Trophoblast cell (in vitro differentiated cells and primary cell): ENCODE results near the gene CYP17A1.
A peak's percentile ranks its signal among the peaks of the same experiment; 100 is the strongest.

Source experiments
- DNase-seq, 2 donors: peaks; one replicate each; pipeline ENCODE4 v3.0.0-alpha.2; 2016
- H2AFZ ChIP-seq: 2 replicates; pipeline ENCODE4 v1.6.1; 2013; ENCODE audit warnings: low read length, moderate library complexity, mild to moderate bottlenecking; ENCODE audit not compliant: insufficient read depth, poor library complexity
- H2AK5ac ChIP-seq: 2 replicates; pipeline ENCODE4 v1.6.1; 2013; ENCODE audit warnings: mild to moderate bottlenecking, low read length
- H2BK120ac ChIP-seq: 2 replicates; pipeline ENCODE4 v1.6.1; 2013; ENCODE audit warnings: low read length, mild to moderate bottlenecking, moderate library complexity; ENCODE audit not compliant: insufficient read depth, poor library complexity
- H2BK12ac ChIP-seq: 2 replicates; pipeline ENCODE4 v1.6.1; 2013; ENCODE audit warnings: mild to moderate bottlenecking, low read length, moderate library complexity
- H2BK5ac ChIP-seq: 2 replicates; pipeline ENCODE4 v1.6.1; 2013; ENCODE audit warnings: low read length, low read depth, moderate library complexity, mild to moderate bottlenecking; ENCODE audit not compliant: poor library complexity
- H3K14ac ChIP-seq: 2 replicates; pipeline ENCODE4 v1.6.1; 2013; ENCODE audit warnings: mild to moderate bottlenecking, low read length
- H3K18ac ChIP-seq: 2 replicates; pipeline ENCODE4 v1.6.1; 2013; ENCODE audit warnings: mild to moderate bottlenecking, low read length
- H3K23ac ChIP-seq: 2 replicates; pipeline ENCODE4 v1.6.1; 2013; ENCODE audit warnings: low read length
- H3K27ac ChIP-seq: 2 replicates; pipeline ENCODE4 v1.5.1; 2013; ENCODE audit warnings: low read depth, mild to moderate bottlenecking, inconsistent platforms, low read length, moderate library complexity
- H3K27me3 ChIP-seq: 2 replicates; pipeline ENCODE4 v1.6.1; 2013; ENCODE audit warnings: inconsistent platforms, mild to moderate bottlenecking, low read length, moderate library complexity; ENCODE audit not compliant: insufficient read depth
- H3K36me3 ChIP-seq, 2 experiments: 1 replicate in 1 of 2; 2 replicates in 1 of 2; pipeline ENCODE4 v1.6.1; 2013; ENCODE audit warnings: low read length in 2 of 2, mild to moderate bottlenecking in 2 of 2, moderate library complexity in 1 of 2; ENCODE audit not compliant: insufficient read depth in 2 of 2, control insufficient read depth in 1 of 2
- H3K4ac ChIP-seq: 2 replicates; pipeline ENCODE4 v1.6.1; 2013; ENCODE audit warnings: low read depth, mild to moderate bottlenecking, low read length, moderate library complexity
- H3K4me1 ChIP-seq, 2 experiments: 1 replicate in 1 of 2; 2 replicates in 1 of 2; pipeline ENCODE4 v1.6.1; 2013; ENCODE audit warnings: low read length in 2 of 2, mild to moderate bottlenecking in 2 of 2, moderate library complexity in 1 of 2; ENCODE audit not compliant: insufficient read depth in 2 of 2, control insufficient read depth in 1 of 2
- H3K4me2 ChIP-seq: 2 replicates; pipeline ENCODE4 v1.6.1; 2013; ENCODE audit warnings: inconsistent platforms, mild to moderate bottlenecking, low read length, moderate library complexity
- H3K4me3 ChIP-seq: 2 replicates; pipeline ENCODE4 v1.5.1; 2013; ENCODE audit warnings: mild to moderate bottlenecking, low read depth, low read length, inconsistent platforms
- H3K79me1 ChIP-seq: one replicate; pipeline ENCODE4 v1.6.1; 2013; ENCODE audit warnings: low read length
- H3K79me2 ChIP-seq: 2 replicates; pipeline ENCODE4 v1.6.1; 2013; ENCODE audit warnings: low read length, mild to moderate bottlenecking; ENCODE audit not compliant: control insufficient read depth, insufficient read depth, poor library complexity
- H3K9ac ChIP-seq: 2 replicates; pipeline ENCODE4 v1.6.1; 2013; ENCODE audit warnings: mild to moderate bottlenecking, low read length
- H3K9me3 ChIP-seq: 2 replicates; pipeline ENCODE4 v1.6.1; 2013; ENCODE audit warnings: low read depth, mild to moderate bottlenecking, control low read depth, inconsistent platforms, low read length; ENCODE audit not compliant: insufficient read depth
- H4K12ac ChIP-seq: 2 replicates; pipeline ENCODE4 v1.6.1; 2013; ENCODE audit warnings: low read depth, mild to moderate bottlenecking, low read length, moderate library complexity
- H4K8ac ChIP-seq: 2 replicates; pipeline ENCODE4 v1.6.1; 2013; ENCODE audit warnings: low read depth, mild to moderate bottlenecking, low read length, moderate library complexity
- H4K91ac ChIP-seq: one replicate; pipeline ENCODE4 v1.6.1; 2013; ENCODE audit warnings: low read depth, mild to moderate bottlenecking, low read length, moderate library complexity
- WGBS: extraction: QIAGEN DNeasy Blood & Tissue Kit; methylation state at CpG from one replicate; pipeline ENCODE4 v1.1.7; 2013; ENCODE audit warnings: missing lambda C conversion rate; ENCODE audit not compliant: insufficient read length, insufficient coverage; ENCODE audit errors: extremely low coverage; 5-methylcytosine and 5-hydroxymethylcytosine counted together

Gene CYP17A1

GRCh38 chr10:102800611-102801335, 36.4 kb downstream of the CYP17A1 start:
- Histone ChIP-seq H4K8ac (peak overlapping the region; percentile 34), H3K23ac (no peak overlapping the region), H3K4me3 (no peak overlapping the region), H4K12ac (no peak overlapping the region), H3K4me2 (peak overlapping the region; percentile 39), H4K91ac (peak overlapping the region; percentile 77), H3K4ac (peak overlapping the region; percentile 31), H3K79me1 (peaks cover 26% of the 10 kb centered on the region), H2BK5ac (peak overlapping the region; percentile 45), H2BK120ac (peak overlapping the region; percentile 16), H3K14ac (peak overlapping the region; percentile 75), H3K27ac (peak overlapping the region; percentile 92), H2AFZ (no peak overlapping the region), H3K27me3 (no peaks in the 10 kb centered on the region), H3K79me2 (peaks cover 4% of the 10 kb centered on the region), H2BK12ac (peak overlapping the region; percentile 84), H3K18ac (no peak overlapping the region), H3K9ac (no peak overlapping the region), H3K36me3 (peaks cover 23% of the 10 kb centered on the region in 2 experiments), H2AK5ac (peak overlapping the region; percentile 61), H3K4me1 (peaks cover 32 to 40% of the 10 kb centered on the region in 2 experiments), H3K9me3 (no peaks in the 10 kb centered on the region)
- WGBS = no CpG with 5 or more reads among the region's 10 CpGs
- peak; percentile 38 to 74 for DNase-seq

- Histone ChIP-seq H3K79me2 (peaks cover 6% of the 10 kb centered on the region), H3K79me1 (peaks cover 26% of the 10 kb centered on the region), H3K9me3 (no peaks in the 10 kb centered on the region), H2BK12ac (peak overlapping the region; percentile 84), H3K4me2 (no peak overlapping the region), H2BK120ac (peak overlapping the region; percentile 74), H3K18ac (peak overlapping the region; percentile 87), H3K14ac (peak overlapping the region; percentile 75), H3K36me3 (peaks cover 19 to 23% of the 10 kb centered on the region in 2 experiments), H3K23ac (no peak overlapping the region), H4K91ac (peak overlapping the region; percentile 83), H3K9ac (no peak overlapping the region), H2AFZ (peak overlapping the region; percentile 32), H3K27me3 (no peaks in the 10 kb centered on the region), H3K4me3 (no peak overlapping the region), H4K8ac (peak overlapping the region; percentile 34), H2AK5ac (peak overlapping the region; percentile 61), H4K12ac (peak overlapping the region; percentile 70), H3K4me1 (peaks cover 32 to 45% of the 10 kb centered on the region in 2 experiments), H3K4ac (peak overlapping the region; percentile 50), H2BK5ac (peak overlapping the region; percentile 71), H3K27ac (peak overlapping the region; percentile 92)
- WGBS = no CpG with 5 or more reads among the region's 8 CpGs
- DNase-seq = no peak
These were observed 37.3 kb downstream of the CYP17A1 start for GRCh38 chr10:102799691-102800471.

- Histone ChIP-seq H3K4me3 (no peak overlapping the region), H3K23ac (no peak overlapping the region), H2BK12ac (no peak overlapping the region), H4K91ac (no peak overlapping the region), H3K79me2 (peaks cover 4% of the 10 kb centered on the region), H2BK120ac (no peak overlapping the region), H2AFZ (no peak overlapping the region), H3K9me3 (no peaks in the 10 kb centered on the region), H3K4me2 (no peak overlapping the region), H3K79me1 (peaks cover 13% of the 10 kb centered on the region), H4K8ac (no peak overlapping the region), H3K36me3 (peaks cover 21 to 26% of the 10 kb centered on the region in 2 experiments), H3K9ac (no peak overlapping the region), H3K27me3 (no peaks in the 10 kb centered on the region), H3K4ac (no peak overlapping the region), H2BK5ac (no peak overlapping the region), H2AK5ac (no peak overlapping the region), H3K18ac (no peak overlapping the region), H3K27ac (no peak overlapping the region), H3K14ac (no peak overlapping the region), H4K12ac (no peak overlapping the region), H3K4me1 (peaks cover 24 to 37% of the 10 kb centered on the region in 2 experiments)
- WGBS = no CpG with 5 or more reads among the region's 9 CpGs
- peak in 1 of 2 donors; percentile 35 for DNase-seq
These were observed 40.6 kb downstream of the CYP17A1 start for GRCh38 chr10:102796407-102797176.
